Activated CD8-positive, alpha-beta memory T cell treated with anti-CD3 and anti-CD28 coated beads for 48 hours (primary cell): Measurements from ENCODE around the gene PLIN5.
"Not testable (repeated sequence)": the region's sequence is repeated elsewhere in the genome, so short reads cannot be mapped to it uniquely, and the experiment has no call there.

Source experiments
- DNase-seq, 3 experiments: peaks; one replicate each; pipeline ENCODE4 v3.0.0-alpha.2; 2020; ENCODE audit warnings: low read depth in 2 of 3, low spot score in 2 of 3

PLIN5 gene

DNA sequence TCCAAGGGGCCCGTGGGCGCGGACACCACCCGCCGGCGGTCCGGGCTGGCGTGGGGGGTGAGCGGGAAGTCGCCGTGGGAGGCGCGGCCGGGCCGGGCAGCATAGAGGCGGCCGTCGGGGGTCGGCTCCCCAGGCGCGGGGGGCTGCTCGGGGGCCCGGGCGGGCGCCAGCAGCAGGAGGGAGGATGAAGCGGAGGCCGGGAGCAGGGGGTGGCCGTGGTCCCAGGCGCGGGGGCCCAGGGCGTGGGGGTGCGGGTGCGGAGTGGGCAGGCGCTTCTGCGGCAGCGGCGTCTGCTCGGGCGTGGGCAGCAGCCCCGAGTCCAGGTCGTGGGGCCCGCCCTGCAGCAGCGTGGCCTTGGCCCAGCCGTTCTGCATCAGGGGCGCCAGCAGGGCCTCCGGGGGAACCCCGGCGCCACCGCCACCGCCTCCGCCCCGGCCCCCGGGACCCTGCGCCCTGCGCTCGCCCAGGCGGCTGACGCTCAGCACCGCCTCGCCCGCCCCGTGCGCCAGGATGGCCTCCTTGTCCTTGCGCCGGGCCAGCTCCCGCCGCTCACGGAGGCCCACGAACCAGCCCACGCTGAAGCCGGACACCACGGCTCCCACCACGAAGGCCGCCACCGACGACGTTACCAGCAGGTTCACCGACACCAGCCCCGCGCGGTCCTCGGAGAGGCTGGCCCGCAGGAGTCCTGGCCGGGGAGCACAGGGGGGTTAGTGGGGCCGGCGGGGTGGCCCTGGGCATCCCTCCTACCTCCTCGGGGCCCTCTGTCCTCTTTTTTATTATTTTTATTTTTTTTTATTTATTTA, 9.0 kb upstream of the PLIN5 start:
- DNase-seq, result no peak

DNA sequence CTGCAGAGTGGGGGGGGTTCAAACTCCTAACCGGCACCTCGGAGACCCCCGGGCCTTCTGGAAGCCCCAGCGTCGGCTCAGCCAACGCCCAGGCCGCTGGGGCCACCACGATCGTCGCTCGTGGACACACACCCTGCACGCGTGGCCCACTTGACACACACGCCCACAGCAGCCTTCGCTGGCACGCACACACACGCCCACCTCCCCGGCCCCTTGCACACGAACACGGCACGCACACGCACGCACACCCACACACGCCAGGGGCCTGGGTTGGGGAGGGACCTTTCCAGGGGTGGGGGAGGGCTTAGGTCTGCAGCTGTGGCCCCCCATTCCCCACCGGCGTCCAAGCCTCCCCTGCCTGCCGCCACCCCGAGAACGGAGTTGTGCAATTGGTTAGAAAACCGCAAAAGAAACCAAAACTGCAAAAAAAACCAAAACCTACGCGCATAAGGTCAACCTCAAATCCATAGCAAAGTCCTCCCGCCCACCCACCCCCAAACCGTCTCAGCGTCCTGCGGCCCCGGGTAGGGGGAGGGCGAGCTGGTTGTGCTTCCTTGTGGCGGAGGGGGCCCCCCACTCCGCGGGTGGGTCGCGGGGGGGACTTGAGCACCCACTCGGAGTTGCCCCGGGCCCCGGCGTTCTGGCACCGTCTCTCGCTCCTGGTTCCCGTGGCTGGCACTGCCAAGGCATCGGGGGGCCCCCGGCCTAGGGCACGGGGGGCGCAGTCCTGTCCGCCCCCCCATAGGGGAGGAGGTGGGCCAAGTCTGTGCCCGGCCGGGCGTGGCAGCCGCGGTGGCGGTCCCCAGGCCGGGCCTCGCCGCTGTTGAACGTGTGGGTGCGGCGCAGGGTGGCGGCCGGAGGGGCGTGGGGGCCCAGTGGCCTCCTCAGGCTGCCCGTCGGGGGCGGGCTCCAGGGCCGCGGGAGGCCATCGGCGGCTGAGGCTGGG, 8.1 kb upstream of the PLIN5 start:
- DNase-seq, result no peak

DNA sequence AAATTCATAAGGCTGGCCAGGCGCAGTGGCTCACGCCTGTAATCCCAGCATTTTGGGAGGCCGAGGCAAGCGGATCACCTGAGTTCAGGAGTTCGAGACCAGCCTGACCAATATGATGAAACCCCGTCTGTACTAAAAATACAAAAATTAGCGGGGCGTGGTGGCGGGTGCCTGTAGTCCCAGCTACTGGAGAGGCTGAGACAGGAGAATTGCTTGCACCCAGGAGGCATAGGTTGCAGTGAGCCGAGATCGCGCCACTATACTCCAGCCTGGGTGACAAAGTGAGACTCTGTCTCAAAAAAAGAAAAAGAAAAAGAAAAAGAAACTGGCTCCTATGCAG, 6.8 kb upstream of the PLIN5 start:
- DNase-seq, result not testable (repeated sequence)

DNA sequence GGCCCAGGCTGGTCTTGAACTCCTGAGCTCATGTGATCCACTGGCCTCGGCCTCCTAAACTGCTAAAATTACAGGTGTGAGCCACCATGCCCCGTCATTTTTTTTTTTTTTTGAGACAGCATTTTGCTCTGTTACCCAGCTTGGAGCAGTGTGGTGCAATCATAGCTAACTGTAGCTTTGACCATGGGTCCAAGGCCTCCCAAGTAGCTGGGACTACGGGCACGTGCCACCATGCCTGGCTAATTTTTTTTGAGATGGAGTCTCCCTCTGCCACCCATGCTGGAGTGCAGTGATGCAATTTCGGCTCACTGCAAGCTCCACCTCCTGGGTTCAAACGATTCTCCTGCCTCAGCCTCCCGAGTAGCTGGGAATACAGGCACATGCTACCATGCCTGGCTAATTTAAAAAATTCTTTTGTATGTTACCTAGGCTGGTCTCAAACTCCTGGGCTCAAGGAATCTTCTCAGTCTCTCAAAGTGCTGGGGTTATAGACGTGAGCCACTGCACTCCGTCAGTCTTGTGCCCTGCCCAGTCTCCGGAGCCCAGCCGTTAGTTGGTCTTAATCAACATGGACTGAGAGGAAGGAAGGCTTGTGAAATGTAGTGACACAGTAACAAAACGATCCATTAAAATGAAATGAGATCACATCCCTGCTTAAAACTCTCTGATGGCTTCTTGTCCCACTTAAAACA, 6.2 kb upstream of the PLIN5 start:
- no peak for DNase-seq

DNA sequence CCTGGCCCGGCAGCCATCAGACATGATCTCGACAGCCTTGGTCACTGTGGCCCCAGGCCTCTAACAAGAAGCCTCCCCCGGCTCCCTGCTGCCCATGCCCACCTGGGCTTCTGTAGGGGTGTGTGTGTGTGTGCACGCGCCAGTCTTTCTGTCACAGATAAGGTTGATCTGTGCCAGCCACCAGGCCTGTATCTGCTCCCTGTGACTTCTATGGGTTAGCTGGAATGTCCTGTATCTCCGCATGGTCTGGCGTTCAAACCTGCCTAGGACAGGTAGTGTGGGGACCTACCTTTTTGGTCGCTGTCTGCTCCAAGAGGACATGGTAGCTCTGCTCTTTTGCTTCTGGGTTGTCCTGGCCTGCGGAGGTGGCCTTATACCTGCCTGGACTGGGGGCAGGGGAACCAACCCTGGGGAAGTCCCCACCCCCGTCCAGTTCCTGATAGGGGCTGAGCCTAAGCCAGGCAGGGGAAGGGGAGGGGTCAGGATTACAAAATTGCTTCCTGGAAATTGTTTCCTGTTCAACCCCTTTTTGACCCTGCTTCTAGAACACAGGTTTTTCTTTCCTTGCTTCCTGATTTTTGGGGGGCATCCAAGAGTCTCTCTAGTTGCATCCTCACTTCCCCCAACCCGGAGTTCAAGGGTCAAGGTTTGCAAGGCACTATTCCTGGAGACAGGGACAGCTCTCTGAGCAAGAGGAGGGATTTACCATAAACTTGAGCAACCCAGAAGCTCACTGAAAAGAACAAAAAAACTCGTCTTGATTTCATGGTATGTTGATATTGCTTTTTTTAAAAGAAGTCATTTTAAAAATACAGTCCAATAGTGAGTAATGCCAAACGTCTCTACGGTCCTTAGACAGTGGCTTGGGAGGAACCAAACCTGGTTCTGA, 4.9 kb upstream of the PLIN5 start, which contains the start of gene LRG1:
TSS of gene LRG1 (minus strand) at position 344 of the 889 bp plus-strand sequence. CDS start at position 321, 23 bp downstream.
- DNase-seq, result no peak

DNA sequence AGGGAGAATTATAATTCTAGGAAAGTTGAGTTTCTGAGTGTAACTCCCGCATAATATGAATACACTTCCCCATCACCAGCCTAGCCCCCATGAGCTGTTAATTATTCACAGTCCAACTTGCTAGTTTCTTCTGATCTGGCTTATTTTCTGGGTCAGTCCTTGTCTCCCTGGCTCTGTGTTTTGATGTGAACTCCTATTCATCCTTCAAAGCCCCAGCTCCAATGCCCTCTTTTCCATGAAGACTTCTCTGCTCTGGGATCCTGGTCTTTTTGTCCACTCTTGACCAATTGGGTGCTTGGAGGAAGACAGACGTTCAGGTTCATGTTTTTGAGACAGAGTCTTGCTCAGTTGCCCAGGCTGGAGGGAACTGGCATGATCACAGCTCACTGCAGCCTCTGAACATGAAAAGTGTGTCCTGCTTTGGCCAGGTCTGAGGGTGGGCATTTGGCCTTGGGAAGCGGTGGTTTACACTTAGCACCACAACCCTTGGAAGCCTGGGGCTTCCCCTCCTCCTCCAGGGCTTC, 4.2 kb upstream of the PLIN5 start:
- DNase-seq, result no peak

DNA sequence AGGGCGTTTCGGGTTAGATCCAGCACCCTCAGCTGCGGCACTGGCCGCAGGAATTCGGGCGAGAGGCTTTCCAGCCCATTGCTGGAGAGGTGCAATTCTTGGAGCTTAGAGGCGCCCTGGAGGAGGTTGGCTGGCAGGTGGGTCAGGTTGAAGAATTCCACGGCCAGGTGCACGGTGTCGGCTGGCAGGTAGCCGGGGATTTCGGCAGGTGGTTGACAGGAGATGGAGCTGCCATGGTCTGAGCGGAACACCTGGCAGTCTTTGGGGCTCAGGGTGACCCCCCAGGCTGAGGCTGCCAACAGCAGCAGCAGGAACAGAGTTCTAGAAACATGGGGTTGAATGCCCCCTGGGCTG, 3.6 kb upstream of the PLIN5 start:
- DNase-seq, result no peak

DNA sequence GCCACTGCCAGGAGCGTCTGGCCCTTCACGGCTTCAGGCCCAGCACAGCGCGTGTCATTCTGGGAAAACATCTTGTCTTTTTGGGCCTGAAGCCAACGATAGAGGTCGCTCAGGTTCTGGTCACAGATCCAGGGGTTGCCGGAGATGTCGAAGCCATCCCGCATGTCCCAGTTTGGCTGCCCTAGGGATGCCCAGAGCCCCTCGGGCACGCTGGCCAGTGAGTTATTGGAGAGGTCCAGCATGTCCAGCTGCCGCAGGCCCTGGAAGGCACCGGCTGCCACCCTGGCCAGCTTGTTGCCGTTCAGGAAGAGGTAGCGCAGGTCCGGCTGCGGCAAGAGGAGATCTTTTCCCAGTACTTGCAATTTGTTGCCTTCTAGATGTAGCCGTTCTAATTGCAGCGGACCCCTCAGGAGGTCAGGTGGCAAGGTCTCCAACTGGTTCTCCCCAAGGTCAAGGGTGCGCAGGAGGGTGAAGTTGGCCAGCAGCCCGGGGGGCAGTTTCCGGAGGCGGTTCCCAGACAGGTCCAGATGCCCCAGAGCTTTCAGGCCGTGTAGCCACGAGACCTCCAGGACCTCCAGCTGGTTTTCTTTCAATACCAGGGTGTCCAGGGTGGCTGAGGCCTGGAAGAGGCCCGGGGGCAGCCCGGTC, 3.1 kb upstream of the PLIN5 start:
- DNase-seq, result no peak

DNA sequence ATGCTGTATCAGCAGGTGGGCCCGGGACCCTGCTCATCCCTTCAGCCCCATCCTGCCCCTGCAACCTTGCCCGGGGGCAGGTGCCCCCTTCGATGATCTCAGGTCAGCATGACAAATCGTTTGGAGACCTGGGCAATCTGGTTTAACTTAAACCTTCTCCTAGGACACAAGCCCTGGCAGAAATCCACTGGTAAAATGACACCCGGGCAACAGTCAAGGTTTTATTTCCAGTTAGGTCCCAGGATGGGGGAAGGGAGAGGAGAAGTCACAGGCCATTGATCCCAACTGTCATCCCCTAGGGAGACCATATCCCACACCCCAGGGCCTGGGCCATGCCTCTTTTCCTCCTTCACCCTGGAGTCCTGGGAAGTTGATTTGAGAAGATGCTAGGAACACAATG, 1.8 kb upstream of the PLIN5 start:
- no peak for DNase-seq

DNA sequence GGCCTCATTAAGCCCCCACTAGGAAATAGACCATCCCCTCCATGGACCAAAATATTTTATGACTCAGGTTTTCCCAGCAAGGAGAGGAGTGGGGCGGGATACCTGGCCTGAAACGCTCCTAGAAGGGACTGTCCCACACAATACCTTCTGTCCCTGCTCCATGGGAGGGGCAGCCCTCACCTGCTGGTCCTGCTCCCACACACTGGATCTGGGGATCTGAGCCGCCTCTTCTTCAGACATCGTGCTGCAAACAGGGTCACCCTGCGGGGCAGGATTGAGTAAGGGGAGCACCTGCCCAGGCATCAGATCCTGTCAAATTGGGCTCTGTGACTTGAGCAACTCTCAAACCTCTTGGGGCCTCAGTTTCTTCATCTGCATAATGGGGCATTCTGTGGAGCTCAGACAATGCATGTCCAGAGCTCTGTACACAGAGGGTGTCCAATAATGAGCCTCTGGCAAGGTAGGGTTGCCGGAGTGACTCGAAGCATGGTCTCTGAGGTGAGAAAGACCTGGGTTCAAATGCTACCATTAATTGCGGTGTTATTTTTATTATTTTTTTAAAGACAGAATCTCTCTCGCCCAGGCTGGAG, 1.1 kb downstream of the PLIN5 start:
- DNase-seq, result no peak

DNA sequence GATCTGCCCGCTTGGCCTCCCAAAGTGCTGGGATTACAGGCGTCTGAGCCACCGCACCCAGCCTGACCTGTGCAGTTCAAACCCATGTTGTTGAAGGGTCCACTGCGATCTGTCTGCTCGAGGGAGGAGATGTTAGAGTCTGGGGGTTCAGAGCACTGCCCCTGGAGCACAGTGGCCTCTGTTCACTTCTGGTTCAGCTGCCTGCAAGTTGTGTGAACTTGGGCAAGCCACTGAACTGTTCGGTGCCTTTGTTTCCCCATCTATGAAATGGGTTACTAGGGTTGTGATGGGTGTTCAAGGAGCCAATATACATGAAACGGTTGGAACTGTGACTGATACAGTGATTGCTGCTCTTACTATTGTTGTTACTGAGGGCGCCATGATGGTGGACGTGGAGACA, 1.7 kb downstream of the PLIN5 start:
- no peak for DNase-seq

DNA sequence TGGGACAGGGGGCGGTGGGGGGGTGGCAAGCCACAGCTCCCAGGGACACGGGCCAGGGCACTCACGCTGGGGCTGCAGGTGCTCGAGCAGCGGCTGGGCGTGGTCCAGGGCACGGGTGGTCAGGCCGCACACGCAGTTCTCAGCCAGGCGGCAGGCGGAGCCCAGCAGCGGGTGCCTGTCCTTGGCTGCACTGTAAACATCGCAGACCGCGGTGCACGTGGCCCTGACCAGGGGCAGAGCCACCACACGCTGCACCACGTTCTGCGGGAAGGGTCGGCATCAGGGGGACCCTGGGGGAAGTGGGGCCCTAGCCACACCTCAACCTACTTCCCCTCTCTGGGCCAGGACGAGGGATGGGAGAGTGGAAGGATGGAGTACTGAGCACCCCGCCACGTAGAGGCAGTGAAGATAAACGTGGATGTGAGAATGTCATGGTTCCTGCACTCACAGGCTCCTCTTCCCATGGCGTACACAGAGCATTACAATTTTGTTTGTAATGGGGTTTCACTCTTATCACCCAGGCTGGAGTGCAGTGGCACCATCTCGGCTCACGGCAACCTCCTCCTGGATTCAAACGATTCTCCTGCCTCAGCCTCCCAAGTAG, 3.4 kb downstream of the PLIN5 start:
- DNase-seq, result no peak

DNA sequence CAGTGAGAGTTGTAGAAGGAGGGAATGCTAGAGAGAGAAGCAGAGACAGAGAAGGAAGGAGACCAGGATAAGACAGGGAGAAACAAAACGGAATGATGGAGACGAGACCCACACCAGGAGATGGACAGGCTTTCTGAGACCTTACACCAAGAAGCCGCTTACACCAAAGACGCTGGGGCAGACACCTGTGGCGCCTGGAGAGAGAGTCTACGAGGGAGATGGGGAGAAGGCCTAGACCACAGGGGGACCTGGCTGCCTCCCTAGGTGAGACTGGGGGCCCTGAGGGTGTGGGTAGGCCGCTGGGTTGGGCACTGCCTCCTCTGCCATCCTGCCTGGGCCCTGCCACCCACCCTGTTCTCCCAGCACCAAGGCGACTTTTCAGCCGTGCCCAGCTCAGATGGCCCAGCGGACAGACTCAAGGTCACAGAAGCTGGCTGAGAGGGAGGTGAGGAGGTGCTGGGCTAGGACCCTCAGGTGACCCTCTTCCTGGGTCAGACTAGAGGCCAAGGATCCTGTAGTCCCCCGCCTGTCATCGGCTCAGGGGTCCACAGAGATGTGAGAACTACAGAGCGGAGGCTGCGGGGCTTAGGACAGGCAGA, 5.0 kb downstream of the PLIN5 start:
- no peak for DNase-seq

DNA sequence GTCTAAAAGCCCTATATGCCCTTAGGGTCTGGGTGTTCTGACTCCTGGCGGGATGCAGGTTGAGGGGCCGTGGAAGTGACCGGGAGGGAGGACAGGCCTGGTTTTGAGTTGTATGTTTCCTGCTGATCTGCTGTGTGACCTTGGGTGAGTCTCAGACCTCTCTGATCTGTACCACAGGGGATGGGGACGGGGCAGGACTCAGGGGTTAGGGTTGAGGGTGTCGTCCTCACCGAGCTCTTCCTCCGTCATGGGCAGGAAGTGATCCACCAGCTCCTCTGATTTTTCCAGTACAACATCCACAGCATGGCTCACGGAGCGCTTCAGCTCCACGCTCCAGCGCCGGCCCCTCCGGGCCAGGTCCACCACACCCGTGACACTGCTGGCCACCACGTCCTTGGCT, 6.2 kb downstream of the PLIN5 start:
- no peak for DNase-seq

DNA sequence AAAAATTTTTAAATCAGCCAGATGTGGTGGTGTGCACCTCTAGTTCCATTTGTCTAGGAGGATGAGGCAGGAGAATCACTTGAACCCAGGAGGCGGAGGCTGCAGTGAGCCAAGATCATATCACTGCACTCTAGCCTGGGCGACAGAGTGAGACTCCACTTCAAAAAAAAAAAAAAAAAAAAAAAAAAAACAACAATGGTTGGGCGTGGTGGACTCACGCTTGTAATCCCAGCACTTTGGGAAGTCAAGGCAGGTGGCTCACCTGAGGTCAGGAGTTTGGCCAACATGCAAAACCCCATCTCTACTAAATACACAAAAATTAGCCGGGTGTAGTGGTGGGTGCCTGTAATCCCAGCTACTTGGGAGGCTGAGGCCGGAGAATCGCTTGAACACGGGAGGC, 7.6 kb downstream of the PLIN5 start:
- DNase-seq, result not testable (repeated sequence)

DNA sequence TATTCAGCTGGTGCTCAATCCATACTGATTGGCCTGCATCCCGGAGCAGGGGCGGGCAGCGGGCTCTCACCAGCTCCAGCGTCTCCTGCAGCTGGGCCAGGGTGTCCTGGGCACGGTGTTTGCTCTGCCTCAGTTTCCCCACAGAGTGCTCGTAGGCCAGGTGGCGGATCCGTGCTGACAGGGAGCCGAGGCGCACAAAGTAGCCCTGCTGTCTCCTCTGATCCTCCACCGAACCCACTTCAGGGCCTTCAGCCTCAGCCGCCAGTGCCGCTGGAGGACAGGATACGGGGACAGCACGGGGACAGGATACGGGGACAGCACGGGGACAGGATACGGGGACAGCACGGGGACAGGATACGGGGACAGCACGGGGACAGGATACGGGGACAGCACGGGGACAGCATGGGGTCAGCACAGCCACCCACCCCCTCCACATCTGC, 9.4 kb downstream of the PLIN5 start:
- no peak for DNase-seq

DNA sequence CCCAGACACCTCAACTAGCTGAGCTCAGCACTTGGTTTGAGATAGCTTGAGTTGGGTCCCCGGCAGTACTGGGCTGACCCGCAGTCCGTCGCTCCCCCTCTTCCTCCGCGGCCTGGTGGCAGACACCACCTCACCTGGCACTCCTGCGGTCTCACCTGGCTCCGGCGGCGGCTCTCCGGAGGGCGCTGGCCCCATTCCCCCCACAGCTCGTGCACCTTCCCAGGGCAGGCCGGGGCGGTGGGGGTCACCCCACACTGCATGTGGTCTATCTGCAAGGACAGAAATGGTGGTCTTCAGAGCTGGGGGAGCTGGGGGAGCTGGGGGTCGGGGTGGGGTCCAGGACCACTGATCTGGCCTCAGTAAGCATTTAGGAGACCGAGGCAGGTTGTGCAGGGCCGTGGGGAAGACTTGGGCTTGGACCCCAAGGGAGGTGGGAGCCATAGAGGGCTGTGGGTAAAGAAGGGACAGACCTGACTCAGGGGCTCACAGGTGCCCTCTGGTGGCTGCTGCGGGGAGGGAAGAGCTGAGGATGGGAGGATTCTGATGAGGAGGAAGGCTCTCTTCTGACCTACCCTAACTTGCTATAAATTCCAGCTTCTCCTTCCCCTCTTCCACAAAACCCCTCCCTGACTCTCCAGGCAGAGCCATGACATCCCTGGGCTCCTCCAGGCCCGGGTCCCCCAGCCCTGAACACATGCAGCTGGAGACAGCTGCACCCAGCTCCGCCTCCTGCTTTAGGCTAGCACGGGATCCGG, 10.0 kb downstream of the PLIN5 start:
- DNase-seq, result peak in 2 of 3 experiments; percentile 30 to 35
